Measurements from ENCODE around the gene MED27. TPM values are rescaled to one million over a fixed set of nuclear protein-coding genes. Genes with fewer than 3 reads are reported as not detected.
"Not testable (repeated sequence)": the region's sequence is repeated elsewhere in the genome, so short reads cannot be mapped to it uniquely, and the experiment has no call there.

The MED27 gene
- total RNA-seq, 2 experiments from 2014 or later = 25.7 to 28.2 TPM

DNA sequence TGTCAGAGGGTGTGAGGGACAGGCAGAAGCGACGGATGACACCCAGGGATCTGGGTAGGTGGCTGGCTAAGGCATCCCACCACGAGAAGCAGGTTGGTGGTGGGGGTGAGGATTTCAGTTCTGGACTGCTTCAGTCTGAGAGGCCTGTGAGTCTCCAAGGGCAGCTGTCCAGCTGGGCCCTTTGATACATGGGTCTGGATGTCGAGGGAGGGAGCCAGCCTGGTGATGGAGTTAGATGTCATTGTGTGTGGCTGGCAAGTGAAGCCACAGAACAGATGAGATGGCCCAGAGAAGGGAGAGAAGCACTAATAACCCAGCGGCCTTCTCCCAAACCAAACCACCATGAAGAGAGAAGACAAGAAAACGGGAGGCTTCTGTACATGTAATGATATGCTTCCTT is 11.1 kb downstream of the MED27 start:
- H3K36me3 Mint-ChIP-seq = peaks cover 17% of the 10 kb centered on the region
- CTCF ChIA-PET = no interaction called here
- no peaks in the 10 kb centered on the region for H3K9me3 Mint-ChIP-seq (ENCODE audit: low read depth)
- no peak for ATAC-seq
- DNase-seq = no peak
- no peaks in the 10 kb centered on the region for H3K27me3 Mint-ChIP-seq
- H3K4me3 Mint-ChIP-seq = no peak overlapping the region
- H3K4me1 Mint-ChIP-seq = peaks cover 12% of the 10 kb centered on the region
- H3K27ac Mint-ChIP-seq = no peak overlapping the region

DNA sequence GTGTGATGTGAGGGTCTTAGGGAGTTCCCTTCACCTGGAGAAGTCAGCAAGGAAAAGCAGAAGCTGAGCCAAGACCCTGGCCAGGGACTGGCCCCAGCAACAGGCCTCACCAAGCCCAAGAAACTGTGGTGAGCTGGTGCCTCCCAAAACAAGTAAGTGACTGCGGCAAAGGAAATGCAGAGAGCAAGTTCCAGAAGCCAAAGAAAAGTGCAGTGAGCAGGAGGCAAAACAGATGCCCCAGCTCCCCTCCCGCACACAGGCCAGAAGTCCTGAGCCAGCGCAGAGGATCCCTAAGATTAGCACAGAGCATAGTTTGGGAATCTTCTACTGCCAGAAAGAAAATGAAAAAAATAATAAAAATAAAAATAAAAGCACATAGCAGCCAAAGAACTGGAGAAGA is 13.2 kb downstream of the MED27 start:
- Mint-ChIP-seq H3K4me1 (peaks cover 12% of the 10 kb centered on the region), H3K27ac (no peak overlapping the region)
- no peak for ATAC-seq

DNA sequence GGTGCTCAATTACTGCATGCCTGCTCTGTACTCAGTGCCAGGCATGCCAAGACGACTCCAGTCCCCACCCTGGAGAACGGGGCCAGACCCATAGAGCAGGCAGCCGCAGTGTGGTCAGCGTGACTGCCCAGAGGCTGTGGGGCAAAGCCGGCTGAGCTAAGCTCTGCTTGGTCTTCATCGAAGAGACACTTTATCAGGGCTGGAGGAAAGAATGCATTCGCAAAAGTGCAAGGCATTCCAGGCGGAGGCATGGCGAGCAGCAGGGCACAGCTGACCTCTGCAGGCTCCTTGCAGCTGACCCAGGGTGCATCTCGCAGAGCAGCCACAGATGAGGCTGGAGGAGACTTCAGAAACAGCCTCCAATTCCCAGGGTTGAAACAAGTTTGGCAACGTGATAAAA is 13.6 kb downstream of the MED27 start:
- Mint-ChIP-seq H3K36me3 (peaks cover 7% of the 10 kb centered on the region), H3K27me3 (no peaks in the 10 kb centered on the region), H3K27ac (no peak overlapping the region), H3K4me3 (no peak overlapping the region), H3K9me3 (ENCODE audit: low read depth) (no peaks in the 10 kb centered on the region), H3K4me1 (peaks cover 12% of the 10 kb centered on the region)
- CTCF ChIA-PET = no interaction called here
- ATAC-seq = no peak
- no peak for DNase-seq

More for the DNA sequence above, 13.2 kb downstream of the MED27 start:
- CTCF ChIA-PET = no interaction called here
- peaks cover 7% of the 10 kb centered on the region for H3K36me3 Mint-ChIP-seq
- H3K9me3 Mint-ChIP-seq (ENCODE audit: low read depth) = no peaks in the 10 kb centered on the region
- DNase-seq = no peak
- H3K4me3 Mint-ChIP-seq = no peak overlapping the region
- H3K27me3 Mint-ChIP-seq = no peaks in the 10 kb centered on the region

DNA sequence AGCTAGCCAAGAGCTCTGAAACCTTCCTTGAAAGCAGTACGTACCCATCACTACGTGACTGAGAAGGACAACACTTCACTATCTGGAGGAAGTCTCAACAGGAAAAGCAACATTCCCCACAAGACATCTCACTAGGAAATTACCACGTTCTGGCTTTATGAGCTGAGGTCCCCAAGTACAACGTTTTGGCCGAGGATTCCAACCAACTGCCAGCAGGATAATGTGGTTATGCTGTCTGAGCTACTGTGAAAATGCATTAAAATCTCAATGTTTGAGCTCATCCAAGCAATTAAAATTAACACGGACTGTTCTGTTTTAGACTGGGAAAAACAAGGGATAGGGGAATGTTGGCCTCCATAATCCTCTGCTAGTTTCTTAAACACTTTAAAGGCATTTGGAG is 16.4 kb downstream of the MED27 start:
- H3K4me1 Mint-ChIP-seq = peaks cover 3% of the 10 kb centered on the region
- CTCF ChIA-PET = interaction anchor here (1.0 kb wide), 1 partner anchor 47 kb away, joined by 4 read pairs; no protein-coding TSS in a partner anchor
- H3K27ac Mint-ChIP-seq = no peak overlapping the region
- ATAC-seq (no peak), DNase-seq (no peak)
- H3K4me3 Mint-ChIP-seq = no peak overlapping the region
- no peaks in the 10 kb centered on the region for H3K27me3 Mint-ChIP-seq
- H3K36me3 Mint-ChIP-seq = peaks cover 25% of the 10 kb centered on the region
- peaks cover 5% of the 10 kb centered on the region for H3K9me3 Mint-ChIP-seq (ENCODE audit: low read depth)

DNA sequence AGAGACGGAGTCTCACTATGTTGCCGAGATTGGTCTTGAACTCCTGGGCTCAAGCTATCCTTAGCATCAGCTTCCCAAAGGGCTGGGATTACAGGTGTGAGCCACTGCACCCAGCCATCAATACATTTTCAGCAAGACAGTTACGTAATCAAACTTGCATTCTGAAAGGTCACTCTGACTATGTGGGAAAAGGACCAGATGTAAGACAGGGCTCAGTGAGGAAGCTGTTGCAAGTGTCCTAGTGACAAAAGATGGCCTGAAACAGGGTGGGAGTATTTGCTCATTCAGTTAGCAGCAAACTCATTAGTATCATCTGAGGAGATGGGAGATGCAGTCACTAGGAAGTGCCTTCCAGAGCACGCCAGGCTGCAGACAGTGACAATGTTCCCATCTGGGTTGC is 16.9 kb downstream of the MED27 start:
- CTCF ChIA-PET = no interaction called here
- Mint-ChIP-seq H3K27ac (no peak overlapping the region), H3K9me3 (ENCODE audit: low read depth) (peaks cover 6% of the 10 kb centered on the region), H3K27me3 (no peaks in the 10 kb centered on the region), H3K4me1 (peaks cover 3% of the 10 kb centered on the region), H3K4me3 (no peak overlapping the region), H3K36me3 (peaks cover 28% of the 10 kb centered on the region)
- ATAC-seq (no peak), DNase-seq (no peak)

DNA sequence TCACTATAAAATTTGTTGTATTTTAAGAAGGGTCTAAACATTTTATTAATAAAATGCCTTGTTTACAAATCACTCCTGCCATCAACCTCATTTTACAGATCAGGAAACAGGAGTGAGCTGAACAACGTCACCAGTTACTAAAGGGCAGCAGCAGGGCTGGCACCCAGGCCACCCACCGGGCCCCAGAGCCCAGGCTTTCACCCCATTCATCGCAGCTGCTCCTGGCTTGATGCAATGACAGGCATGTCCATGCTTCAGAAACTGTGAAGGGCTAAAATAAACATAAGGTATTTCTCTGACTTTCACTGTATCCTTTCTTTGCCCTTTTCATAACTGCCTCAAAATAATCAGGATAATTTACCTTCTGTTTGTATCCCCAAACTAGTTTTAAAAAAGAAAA is 18.1 kb downstream of the MED27 start:
- Mint-ChIP-seq H3K36me3 (peaks cover 28% of the 10 kb centered on the region), H3K4me3 (no peak overlapping the region), H3K27me3 (no peaks in the 10 kb centered on the region), H3K27ac (no peak overlapping the region), H3K4me1 (no peaks in the 10 kb centered on the region), H3K9me3 (ENCODE audit: low read depth) (peaks cover 6% of the 10 kb centered on the region)
- no peak for DNase-seq
- ATAC-seq = no peak
- CTCF ChIA-PET = interaction anchor here (0.6 kb wide), 1 partner anchor 1062 kb away, joined by 3 read pairs; no protein-coding TSS in a partner anchor

DNA sequence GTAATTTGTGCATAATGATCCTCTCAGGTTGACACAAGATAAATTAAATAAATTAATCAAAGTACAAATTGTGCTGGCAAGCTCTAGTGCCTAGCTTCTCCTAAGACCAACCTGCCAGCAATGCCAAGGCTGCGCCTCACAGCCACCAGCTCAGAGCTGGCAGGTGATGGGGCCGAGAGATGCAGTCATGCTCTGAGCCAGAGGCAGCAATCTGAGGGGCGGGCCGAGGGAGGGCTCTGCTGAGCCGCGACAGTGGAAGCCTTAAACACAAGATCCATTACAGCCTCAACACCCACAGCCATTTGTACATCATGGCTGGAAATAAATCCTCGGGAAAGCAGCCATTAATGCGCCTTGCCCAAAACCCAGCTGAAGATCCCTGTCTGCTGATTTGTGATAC is 20.3 kb downstream of the MED27 start:
- Mint-ChIP-seq H3K27ac (no peak overlapping the region), H3K4me3 (no peak overlapping the region), H3K9me3 (ENCODE audit: low read depth) (peaks cover 6% of the 10 kb centered on the region), H3K36me3 (peaks cover 27% of the 10 kb centered on the region), H3K27me3 (no peaks in the 10 kb centered on the region), H3K4me1 (no peaks in the 10 kb centered on the region)
- CTCF ChIA-PET = no interaction called here
- no peak for ATAC-seq
- no peak for DNase-seq

DNA sequence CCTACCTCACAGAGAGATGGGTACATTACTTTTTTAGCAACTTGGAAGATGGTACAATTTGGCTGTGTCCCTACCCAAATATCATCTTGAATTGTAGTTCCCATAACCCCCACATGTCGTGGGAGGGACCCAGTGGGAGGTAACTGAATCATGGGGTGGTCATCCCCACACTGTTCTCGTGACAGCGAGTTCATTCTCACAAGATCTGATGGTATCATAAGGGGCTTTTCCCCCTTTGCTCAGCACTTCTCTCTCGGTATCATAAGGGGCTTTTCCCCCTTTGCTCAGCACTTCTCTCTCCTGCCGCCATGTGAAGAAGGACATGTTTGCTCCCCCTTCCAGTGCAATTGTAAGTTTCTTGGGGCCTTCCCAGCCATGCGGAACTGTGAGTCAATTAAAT is 21.4 kb downstream of the MED27 start:
- H3K27ac Mint-ChIP-seq; H3K4me1 Mint-ChIP-seq; H3K27me3 Mint-ChIP-seq; DNase-seq; H3K9me3 Mint-ChIP-seq (ENCODE audit: low read depth); CTCF ChIA-PET; H3K4me3 Mint-ChIP-seq; ATAC-seq: not testable (repeated sequence)
- peaks cover 27% of the 10 kb centered on the region for H3K36me3 Mint-ChIP-seq

DNA sequence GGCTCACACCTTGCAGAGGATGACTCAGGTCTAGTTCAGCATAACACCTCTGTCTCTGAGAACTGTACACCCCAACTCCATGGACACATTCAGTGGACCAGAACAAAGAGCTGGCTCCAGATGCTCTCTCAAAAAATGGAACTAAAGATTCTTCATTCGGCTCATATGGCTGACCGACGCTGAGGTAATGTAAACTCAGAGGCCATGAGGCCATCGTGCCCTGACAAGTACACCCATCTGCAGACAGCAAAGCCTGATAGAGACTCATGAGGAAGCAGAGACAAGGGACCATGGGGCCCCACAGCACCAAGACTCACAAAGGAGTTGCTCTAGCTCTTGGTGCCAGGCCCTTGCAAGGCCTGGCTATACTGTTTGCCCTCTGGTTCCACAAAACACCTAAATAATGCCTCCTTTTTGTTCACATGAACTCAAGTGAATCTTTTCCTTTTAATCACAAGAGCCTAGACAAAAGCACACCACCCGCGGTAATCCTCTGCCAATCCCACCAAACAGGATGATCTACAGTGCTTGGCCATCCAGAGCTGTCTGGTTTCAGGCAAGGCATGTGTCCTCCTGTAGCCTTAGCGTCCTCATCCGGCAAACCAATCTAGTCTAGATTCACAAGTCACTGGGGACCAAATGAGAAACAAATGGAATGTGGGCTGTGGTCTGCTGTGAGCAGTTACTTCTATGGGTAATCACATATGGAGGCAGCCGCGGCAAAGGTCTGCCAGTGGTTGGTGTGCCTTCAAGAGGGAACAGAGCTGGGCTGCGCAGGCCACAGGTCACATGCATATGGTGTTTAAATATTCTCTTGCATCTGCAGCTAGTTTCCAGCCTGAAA is 22.7 kb downstream of the MED27 start:
- Mint-ChIP-seq H3K27me3 (no peaks in the 10 kb centered on the region), H3K36me3 (peaks cover 27% of the 10 kb centered on the region), H3K9me3 (ENCODE audit: low read depth) (peaks cover 6% of the 10 kb centered on the region), H3K4me3 (no peak overlapping the region), H3K27ac (no peak overlapping the region), H3K4me1 (no peaks in the 10 kb centered on the region)
- DNase-seq (no peak), ATAC-seq (no peak)
- CTCF ChIA-PET = no interaction called here

DNA sequence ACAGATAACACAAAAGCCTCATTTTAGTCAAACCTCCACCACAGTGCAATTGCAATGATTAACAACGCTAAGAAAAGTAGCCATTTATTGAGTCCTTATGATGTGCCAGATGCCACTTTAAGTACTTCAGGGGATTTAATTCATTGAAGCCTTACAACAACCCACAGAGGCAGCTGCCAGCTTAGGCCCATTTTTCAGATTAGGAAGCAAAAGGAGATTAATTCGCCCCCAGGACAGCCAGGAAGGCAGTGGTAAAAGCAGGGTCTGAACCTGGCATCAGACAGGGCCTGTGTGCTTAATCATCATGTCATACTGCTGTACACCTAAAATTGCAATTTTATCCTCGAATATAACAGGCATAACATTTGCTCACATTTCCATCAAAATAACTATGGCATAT is 23.9 kb downstream of the MED27 start:
- Mint-ChIP-seq H3K36me3 (peaks cover 25% of the 10 kb centered on the region), H3K9me3 (ENCODE audit: low read depth) (peaks cover 6% of the 10 kb centered on the region), H3K4me1 (no peaks in the 10 kb centered on the region), H3K4me3 (no peak overlapping the region), H3K27ac (no peak overlapping the region), H3K27me3 (no peaks in the 10 kb centered on the region)
- no peak for ATAC-seq
- CTCF ChIA-PET = no interaction called here
- DNase-seq = no peak

DNA sequence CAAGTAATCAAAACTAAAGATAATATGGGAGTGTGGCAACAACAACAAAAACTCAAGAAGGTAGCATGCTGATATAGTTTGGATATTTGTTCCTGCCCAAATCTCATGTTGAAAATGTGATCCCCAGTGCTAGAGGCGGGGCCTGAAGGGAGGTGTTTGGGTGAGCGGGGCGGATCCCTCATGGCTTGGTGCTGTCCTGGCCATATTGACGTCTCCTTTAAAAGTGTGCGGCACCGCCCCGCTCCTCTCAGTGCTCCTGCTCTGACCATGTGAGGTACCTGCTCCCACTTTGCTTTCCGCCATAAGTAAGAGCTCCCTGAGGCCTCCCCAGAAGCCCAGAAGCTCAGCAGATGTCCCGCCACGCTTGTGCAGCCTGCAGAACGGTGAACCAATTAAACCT is 25.6 kb downstream of the MED27 start:
- peaks cover 13% of the 10 kb centered on the region for H3K36me3 Mint-ChIP-seq
- no peak overlapping the region for H3K27ac Mint-ChIP-seq
- CTCF ChIA-PET = no interaction called here
- H3K9me3 Mint-ChIP-seq (ENCODE audit: low read depth) = peaks cover 3% of the 10 kb centered on the region
- no peaks in the 10 kb centered on the region for H3K4me1 Mint-ChIP-seq
- no peaks in the 10 kb centered on the region for H3K27me3 Mint-ChIP-seq
- DNase-seq = no peak
- no peak for ATAC-seq
- no peak overlapping the region for H3K4me3 Mint-ChIP-seq

DNA sequence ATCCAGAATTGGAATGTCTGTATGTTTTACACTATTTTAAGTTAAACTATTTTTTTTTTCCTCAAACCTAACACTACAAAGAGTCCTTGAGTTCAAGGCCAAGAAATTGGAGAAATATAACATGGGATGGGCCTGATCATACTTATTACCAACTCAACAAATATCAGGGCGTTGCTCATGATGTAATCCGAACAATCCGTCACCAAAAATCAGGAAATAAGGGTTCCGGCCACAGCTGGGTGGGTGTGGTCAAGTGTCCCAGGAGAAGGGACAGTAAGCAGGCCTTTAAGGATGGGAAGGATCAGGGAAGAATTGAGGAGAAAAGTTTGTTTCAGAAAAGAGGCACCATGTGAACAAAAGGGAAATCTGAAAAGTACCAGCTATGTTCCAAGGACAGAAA is 29.8 kb downstream of the MED27 start:
- ATAC-seq = no peak
- H3K9me3 Mint-ChIP-seq (ENCODE audit: low read depth) = no peaks in the 10 kb centered on the region
- DNase-seq = no peak
- no peak overlapping the region for H3K27ac Mint-ChIP-seq
- no peaks in the 10 kb centered on the region for H3K4me1 Mint-ChIP-seq
- peaks cover 3% of the 10 kb centered on the region for H3K36me3 Mint-ChIP-seq
- CTCF ChIA-PET = no interaction called here
- H3K27me3 Mint-ChIP-seq = no peaks in the 10 kb centered on the region
- H3K4me3 Mint-ChIP-seq = no peak overlapping the region

DNA sequence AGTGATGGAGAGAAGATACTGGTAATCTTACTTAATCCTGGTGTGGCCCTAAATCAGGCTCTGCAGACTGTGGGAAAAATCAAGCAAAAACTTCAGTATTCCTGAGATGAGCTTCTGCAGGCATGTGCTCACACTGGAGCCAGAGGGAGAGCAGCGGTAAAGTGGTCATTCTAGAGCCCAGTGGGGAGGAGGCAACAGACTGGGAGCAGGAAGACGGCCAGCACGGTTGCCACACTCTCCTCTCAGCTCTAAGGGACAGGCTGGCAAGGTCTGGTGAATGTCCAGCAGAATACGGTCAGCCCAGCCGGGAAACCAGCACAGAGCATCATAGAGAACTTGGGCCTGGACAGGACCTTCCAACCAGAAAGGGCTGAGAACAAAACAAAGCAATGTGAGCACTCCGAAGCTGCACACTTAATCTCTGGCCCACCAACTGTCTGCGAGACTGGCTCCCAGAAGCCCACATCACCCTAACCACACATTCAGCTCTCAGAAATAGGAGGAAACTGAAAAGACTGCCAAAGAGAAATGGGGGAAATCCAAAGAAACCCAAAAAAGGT is 30.3 kb downstream of the MED27 start:
- no peak for ATAC-seq
- H3K36me3 Mint-ChIP-seq = peaks cover 3% of the 10 kb centered on the region
- H3K4me3 Mint-ChIP-seq = no peak overlapping the region
- H3K9me3 Mint-ChIP-seq (ENCODE audit: low read depth) = no peaks in the 10 kb centered on the region
- CTCF ChIA-PET = no interaction called here
- H3K27ac Mint-ChIP-seq = no peak overlapping the region
- no peaks in the 10 kb centered on the region for H3K27me3 Mint-ChIP-seq
- DNase-seq = no peak
- no peaks in the 10 kb centered on the region for H3K4me1 Mint-ChIP-seq

DNA sequence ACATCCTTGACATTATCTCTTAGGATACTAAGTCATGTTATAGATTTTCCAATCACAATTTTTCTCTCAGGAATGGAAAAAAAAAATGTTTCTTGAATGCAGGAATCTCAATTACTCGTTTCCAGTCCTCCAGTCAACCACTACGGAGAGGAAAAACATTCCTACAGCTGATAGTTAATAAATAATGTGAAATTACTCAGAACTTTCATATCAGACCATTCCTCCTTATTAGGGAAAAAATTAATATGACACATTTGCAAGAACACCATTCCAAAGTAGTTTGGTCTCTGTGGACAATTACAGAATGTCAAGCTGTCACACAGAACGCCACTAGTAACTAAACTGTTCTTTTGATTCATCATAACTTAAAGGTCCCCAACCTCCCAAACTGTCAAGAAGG is 31.5 kb downstream of the MED27 start:
- H3K4me1 Mint-ChIP-seq = no peaks in the 10 kb centered on the region
- H3K27me3 Mint-ChIP-seq = no peaks in the 10 kb centered on the region
- DNase-seq = no peak
- no peak overlapping the region for H3K27ac Mint-ChIP-seq
- no peaks in the 10 kb centered on the region for H3K9me3 Mint-ChIP-seq (ENCODE audit: low read depth)
- peaks cover 3% of the 10 kb centered on the region for H3K36me3 Mint-ChIP-seq
- no peak for ATAC-seq
- H3K4me3 Mint-ChIP-seq = no peak overlapping the region
- CTCF ChIA-PET = no interaction called here

Measured in activated CD8-positive, alpha-beta memory T cell treated with anti-CD3 and anti-CD28 coated beads, Interleukin-2, amount 10 ng/mL, durations not matched to agents 7 days and 5 days (primary cell).